Measurements from ENCODE around the gene AWAT2.

Gene AWAT2

GRCh38 chrX:70087857-70088630 is 38.3 kb upstream of the AWAT2 start:
- no peak overlapping the region for H3K4me3 Mint-ChIP-seq
- peak overlapping the region in 2 of 3 experiments; percentile 0 to 30 for H3K27ac Mint-ChIP-seq
- no peaks in the 10 kb centered on the region for H3K27me3 Mint-ChIP-seq (ENCODE audit: low read depth)
- TF ChIP-seq CTCF (IDR thresholded peaks at IDR 0.05; ENCODE audit: unreplicated experiment in 3 of 3): no peak
- H3K36me3 Mint-ChIP-seq (ENCODE audit: low read depth): no peaks in the 10 kb centered on the region
- H3K9me3 Mint-ChIP-seq: peaks cover 2% of the 10 kb centered on the region
- H3K4me1 Mint-ChIP-seq: peaks cover 12% of the 10 kb centered on the region

DNA sequence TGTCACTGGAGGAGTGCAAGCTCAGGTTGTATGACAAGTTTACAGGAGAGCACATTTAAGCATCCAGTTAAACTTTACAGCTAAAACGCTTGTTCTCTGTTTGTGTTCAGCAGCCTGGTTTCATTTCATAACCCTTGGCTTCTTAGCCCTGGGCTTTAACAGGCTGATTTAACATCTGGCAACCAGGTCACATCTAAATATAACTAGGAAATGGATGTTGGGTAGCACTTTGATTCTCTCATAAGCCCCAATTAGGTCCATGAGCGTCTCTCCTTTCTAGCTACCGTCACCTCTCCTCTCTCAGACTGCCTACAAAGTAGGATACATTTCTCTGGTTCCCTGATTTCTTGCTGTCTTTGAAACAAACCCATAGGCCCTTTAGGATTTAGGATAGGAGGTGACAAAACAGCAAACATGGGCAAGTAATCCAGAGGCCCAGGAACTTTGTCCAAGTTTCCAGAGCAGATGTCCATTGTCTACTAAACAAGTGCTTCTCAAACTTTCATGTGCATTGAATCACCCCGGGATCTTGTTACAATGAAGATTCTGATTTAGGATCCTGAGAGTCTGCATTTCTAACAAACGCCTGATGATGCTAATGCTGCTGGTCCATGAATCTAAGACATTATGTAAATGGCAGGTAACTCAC is 35.0 kb upstream of the AWAT2 start:
- peaks cover 3% of the 10 kb centered on the region for H3K9me3 Mint-ChIP-seq
- no peaks in the 10 kb centered on the region for H3K36me3 Mint-ChIP-seq (ENCODE audit: low read depth)
- H3K4me1 Mint-ChIP-seq: peaks cover 12% of the 10 kb centered on the region
- no peak overlapping the region for H3K27ac Mint-ChIP-seq
- H3K27me3 Mint-ChIP-seq (ENCODE audit: low read depth): no peaks in the 10 kb centered on the region
- H3K4me3 Mint-ChIP-seq: no peak overlapping the region
- TF ChIP-seq CTCF (IDR thresholded peaks at IDR 0.05; ENCODE audit: unreplicated experiment in 3 of 3): no peak

DNA sequence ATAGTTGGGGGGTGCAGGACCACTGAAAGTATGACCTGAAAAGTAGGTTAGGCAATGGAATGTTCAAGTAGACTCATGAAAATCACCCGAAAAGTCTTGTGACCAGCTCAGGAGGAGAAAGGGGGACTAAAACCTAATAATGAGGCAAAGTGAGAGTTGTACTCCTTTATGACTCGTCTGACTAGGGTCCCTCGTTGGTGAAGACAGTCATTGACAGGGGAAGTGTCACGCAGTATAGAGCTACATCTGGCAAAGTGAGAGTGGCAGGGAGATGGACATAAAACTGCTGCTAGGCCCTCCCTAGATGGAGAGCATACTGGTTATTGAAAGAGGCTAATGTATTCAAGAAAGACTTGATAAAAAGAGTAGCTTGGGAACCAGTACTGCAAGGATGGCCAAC is 33.0 kb upstream of the AWAT2 start:
- H3K36me3 Mint-ChIP-seq (ENCODE audit: low read depth): no peaks in the 10 kb centered on the region
- peaks cover 5% of the 10 kb centered on the region for H3K9me3 Mint-ChIP-seq
- peaks cover 2% of the 10 kb centered on the region for H3K4me1 Mint-ChIP-seq
- H3K27me3 Mint-ChIP-seq (ENCODE audit: low read depth): no peaks in the 10 kb centered on the region
- H3K4me3 Mint-ChIP-seq: no peak overlapping the region
- TF ChIP-seq CTCF (IDR thresholded peaks at IDR 0.05; ENCODE audit: unreplicated experiment in 3 of 3): no peak
- H3K27ac Mint-ChIP-seq: no peak overlapping the region

- Mint-ChIP-seq H3K4me1 (no peaks in the 10 kb centered on the region), H3K27me3 (ENCODE audit: low read depth) (no peaks in the 10 kb centered on the region), H3K36me3 (ENCODE audit: low read depth) (no peaks in the 10 kb centered on the region), H3K27ac (no peak overlapping the region), H3K9me3 (peaks cover 7% of the 10 kb centered on the region), H3K4me3 (no peak overlapping the region)
- TF ChIP-seq CTCF (IDR thresholded peaks at IDR 0.05; ENCODE audit: unreplicated experiment in 3 of 3): no peak
Observed at GRCh38 chrX:70079870-70080269, 30.1 kb upstream of the AWAT2 start.

DNA sequence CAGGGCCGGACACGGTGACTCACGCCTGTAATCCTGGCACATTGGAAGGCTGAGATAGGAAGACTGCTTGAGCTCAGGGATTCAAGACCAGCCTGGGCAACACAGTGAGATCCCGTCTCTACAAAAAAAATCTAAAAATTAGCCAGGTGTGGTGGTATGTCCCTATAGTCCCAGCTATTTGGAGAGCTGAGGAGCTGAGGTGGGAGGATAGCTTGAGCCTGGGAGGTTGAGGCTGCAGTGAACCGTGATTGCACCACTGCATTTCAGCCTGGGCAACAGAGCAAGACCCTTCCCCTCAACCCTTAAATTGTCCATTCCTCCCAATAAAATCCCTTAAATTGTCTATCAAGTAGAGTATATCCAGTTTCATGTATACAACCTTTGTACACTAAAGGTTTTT is 29.6 kb upstream of the AWAT2 start:
- no peaks in the 10 kb centered on the region for H3K4me1 Mint-ChIP-seq

More for the DNA sequence above, 29.6 kb upstream of the AWAT2 start:
- no peak overlapping the region for H3K4me3 Mint-ChIP-seq
- H3K36me3 Mint-ChIP-seq (ENCODE audit: low read depth): no peaks in the 10 kb centered on the region
- no peak for TF ChIP-seq CTCF (IDR thresholded peaks at IDR 0.05; ENCODE audit: unreplicated experiment in 3 of 3)
- peaks cover 7% of the 10 kb centered on the region for H3K9me3 Mint-ChIP-seq
- H3K27ac Mint-ChIP-seq: no peak overlapping the region
- no peaks in the 10 kb centered on the region for H3K27me3 Mint-ChIP-seq (ENCODE audit: low read depth)

Data from nephron (organoid).